GM12801 (cell line): ENCODE data around the gene TMEM63C.

ENCODE experiments used
- CTCF ChIP-seq: IDR thresholded peaks from one replicate; pipeline ENCODE4 v1.5.1; 2011; ENCODE audit warnings: control low read depth; ENCODE audit not compliant: insufficient read length; ENCODE audit errors: extremely low read depth

Gene TMEM63C

GRCh38 chr14:77178656-77179055 is 2.9 kb upstream of the TMEM63C start:
- no peak for TF ChIP-seq CTCF

- no peak for TF ChIP-seq CTCF
Observed at GRCh38 chr14:77180726-77181602, 634 bp upstream of the TMEM63C start.

- no peak for TF ChIP-seq CTCF
Observed at GRCh38 chr14:77183896-77184295, 2.3 kb downstream of the TMEM63C start.

GRCh38 chr14:77184396-77185092 is 2.9 kb downstream of the TMEM63C start:
- TF ChIP-seq CTCF: no peak

- no peak for TF ChIP-seq CTCF
Observed at GRCh38 chr14:77185093-77185465, 3.5 kb downstream of the TMEM63C start.

- no peak for TF ChIP-seq CTCF
Observed at GRCh38 chr14:77186911-77187648, 5.5 kb downstream of the TMEM63C start.

GRCh38 chr14:77187649-77188012 is 6.0 kb downstream of the TMEM63C start:
- no peak for TF ChIP-seq CTCF
